IPS-11a (cell line): ENCODE results near the gene ZNF319.
"Not testable (repeated sequence)": the region's sequence is repeated elsewhere in the genome, so short reads cannot be mapped to it uniquely, and the experiment has no call there.

Source experiments
- H3K4me3 ChIP-seq: one replicate; pipeline ENCODE4 v1.5.1; 2013; ENCODE audit warnings: low read depth, low read length, control low read depth

ZNF319 gene

GRCh38 chr16:57979006-57979585 lies 21.4 kb downstream of the ZNF319 start:
- H3K4me3 ChIP-seq, result no peak overlapping the region

- H3K4me3 ChIP-seq, result not testable (repeated sequence)
These were observed 22.4 kb downstream of the ZNF319 start for GRCh38 chr16:57978070-57978465.

- no peak overlapping the region for H3K4me3 ChIP-seq
These were observed 22.9 kb downstream of the ZNF319 start for GRCh38 chr16:57977418-57978069.

- H3K4me3 ChIP-seq, result no peak overlapping the region
These were observed 24.1 kb downstream of the ZNF319 start for GRCh38 chr16:57976331-57976796.

- no peak overlapping the region for H3K4me3 ChIP-seq
These were observed 28.2 kb downstream of the ZNF319 start for GRCh38 chr16:57972306-57972705.

GRCh38 chr16:57971848-57972247 lies 28.6 kb downstream of the ZNF319 start:
- no peak overlapping the region for H3K4me3 ChIP-seq

- no peak within 1 kb of the TSS for H3K4me3 ChIP-seq
These were observed 29.5 kb downstream of the ZNF319 start, which contains the start of gene CNGB1 for GRCh38 chr16:57970970-57971369. CNGB1 (minus strand) TSS chr16:57971128; CDS start chr16:57967286, 3,842 bp downstream.

- H3K4me3 ChIP-seq, result no peak overlapping the region
These were observed 30.2 kb downstream of the ZNF319 start for GRCh38 chr16:57970319-57970718.

- no peak overlapping the region for H3K4me3 ChIP-seq
These were observed 30.9 kb downstream of the ZNF319 start for GRCh38 chr16:57969451-57970123.

GRCh38 chr16:57967916-57968315 lies 32.6 kb downstream of the ZNF319 start:
- H3K4me3 ChIP-seq, result no peak overlapping the region

GRCh38 chr16:57966986-57967385 lies 33.5 kb downstream of the ZNF319 start:
- no peak overlapping the region for H3K4me3 ChIP-seq

GRCh38 chr16:57966204-57966771 lies 34.2 kb downstream of the ZNF319 start:
- no peak overlapping the region for H3K4me3 ChIP-seq

- H3K4me3 ChIP-seq, result no peak overlapping the region
These were observed 36.2 kb downstream of the ZNF319 start for GRCh38 chr16:57964157-57964700.

- no peak overlapping the region for H3K4me3 ChIP-seq
These were observed 37.7 kb downstream of the ZNF319 start for GRCh38 chr16:57962756-57963155.

GRCh38 chr16:57962046-57962445 lies 38.4 kb downstream of the ZNF319 start:
- H3K4me3 ChIP-seq, result no peak overlapping the region

GRCh38 chr16:57961538-57961937 lies 38.9 kb downstream of the ZNF319 start:
- H3K4me3 ChIP-seq, result no peak overlapping the region

GRCh38 chr16:57960826-57961472 lies 39.5 kb downstream of the ZNF319 start:
- H3K4me3 ChIP-seq, result no peak overlapping the region

- no peak overlapping the region for H3K4me3 ChIP-seq
These were observed 40.2 kb downstream of the ZNF319 start for GRCh38 chr16:57960310-57960709.

GRCh38 chr16:57959804-57960203 lies 40.7 kb downstream of the ZNF319 start:
- H3K4me3 ChIP-seq, result no peak overlapping the region

GRCh38 chr16:57959121-57959520 lies 41.4 kb downstream of the ZNF319 start:
- H3K4me3 ChIP-seq, result no peak overlapping the region

GRCh38 chr16:57958544-57958943 lies 41.9 kb downstream of the ZNF319 start:
- H3K4me3 ChIP-seq, result no peak overlapping the region
